ENCODE data around the gene OR51B4. TPM values are rescaled to one million over a fixed set of nuclear protein-coding genes. Genes with fewer than 3 reads are reported as not detected.

OR51B4 gene
- total and polyA plus RNA-seq, 2 donors (not counting 3 experiments of a cell fraction or from before 2014, with no cell fraction given): 0.08 TPM; not detected in 1

DNA sequence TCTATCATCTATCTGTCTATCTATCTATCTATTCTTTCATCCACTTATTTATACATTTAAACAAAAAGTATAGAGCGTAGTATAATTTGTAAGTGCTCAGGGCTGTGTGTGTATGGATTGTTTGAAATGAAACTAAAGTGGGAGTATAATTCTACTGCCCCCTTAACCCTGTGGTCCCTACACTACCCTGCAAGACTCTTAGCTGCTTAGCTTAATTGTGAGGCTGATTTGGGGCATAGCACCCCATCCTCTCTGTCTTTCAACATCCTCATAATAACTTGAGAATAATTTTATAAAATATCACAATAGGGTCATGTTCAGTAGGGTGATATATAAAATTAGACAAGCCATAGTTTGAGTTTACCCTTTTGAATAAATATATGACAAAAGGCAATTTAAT is 11.6 kb downstream of the OR51B4 start:
- H3K79me2 ChIP-seq (ENCODE audit: control insufficient read depth, insufficient read depth, low read length): no peaks in the 10 kb centered on the region
- ChIA-PET CTCF (interaction anchor here (1.0 to 2.1 kb wide), 6 partner anchors 8 to 601 kb away, joined by 3 to 18 read pairs (median 4); no protein-coding TSS in a partner anchor), POLR2A (interaction anchor here (1.1 kb wide), 1 partner anchor 11 kb away, joined by 3 read pairs; no protein-coding TSS in a partner anchor)
- H2AFZ ChIP-seq (ENCODE audit: low read depth, low read length): no peak overlapping the region
- dilution Hi-C loops (cut with MboI; ENCODE audit: extremely low pct_ligation_motif_present, low sequenced_read_pairs) (no loop called here), intact Hi-C loops (cut with micrococcal nuclease) (loop anchor here (5.0 kb wide), 1 partner anchor 92 kb away; the partner anchor contains the start of gene OR51M1)
- H3K4me3 ChIP-seq (replicated peaks in 1 of 3; ENCODE audit: insufficient read depth in 1 of 3, low read depth in 1 of 3, low read length in 3 of 3): no peak overlapping the region
- BruUV-seq (replicated peaks): no TSS peak
- H3K9ac ChIP-seq (replicated peaks; ENCODE audit: extremely low read depth, insufficient read depth, low read length): no peak overlapping the region
- no peak for TF ChIP-seq MYC (IDR thresholded peaks at IDR 0.05; ENCODE audit: low read depth, low read length)
- no peak for TF ChIP-seq GATA2 (IDR thresholded peaks at IDR 0.05; ENCODE audit: insufficient read depth, insufficient read length, low read depth, low read length)
- no peak for TF ChIP-seq FOS (IDR thresholded peaks at IDR 0.05; ENCODE audit: borderline replicate concordance, insufficient read depth, low read length)
- TF ChIP-seq EZH2 (IDR thresholded peaks at IDR 0.05; ENCODE audit: borderline replicate concordance, low read depth, low read length, severe bottlenecking): no peak
- FAIRE-seq (no peak), DNase-seq (ENCODE audit: low read depth, low spot score) (no peak)
- no peak overlapping the region for H3K4me2 ChIP-seq (ENCODE audit: insufficient read depth, low read length)
- H3K9me3 ChIP-seq (replicated peaks; ENCODE audit: control insufficient read depth, insufficient read depth, low read length): no peaks in the 10 kb centered on the region
- no peaks in the 10 kb centered on the region for H3K36me3 ChIP-seq (ENCODE audit: control insufficient read depth in 2 of 2, extremely low read depth in 1 of 2, insufficient read depth in 2 of 2, low read length in 2 of 2)
- no peaks in the 10 kb centered on the region for H3K9me1 ChIP-seq (replicated peaks; ENCODE audit: control insufficient read depth, extremely low read depth, insufficient read depth, low read length)
- H3K27ac ChIP-seq (ENCODE audit: insufficient read depth, low read depth, low read length): no peak overlapping the region
- H3K27me3 ChIP-seq (ENCODE audit: control insufficient read depth in 2 of 2, insufficient read depth in 2 of 2, low read length in 2 of 2): no peaks in the 10 kb centered on the region
- no peaks in the 10 kb centered on the region for H3K4me1 ChIP-seq (ENCODE audit: control insufficient read depth, extremely low read depth, insufficient read depth, low read length)
- no peaks in the 10 kb centered on the region for H4K20me1 ChIP-seq (replicated peaks; ENCODE audit: control insufficient read depth, extremely low read depth, insufficient read depth, low read length)

DNA sequence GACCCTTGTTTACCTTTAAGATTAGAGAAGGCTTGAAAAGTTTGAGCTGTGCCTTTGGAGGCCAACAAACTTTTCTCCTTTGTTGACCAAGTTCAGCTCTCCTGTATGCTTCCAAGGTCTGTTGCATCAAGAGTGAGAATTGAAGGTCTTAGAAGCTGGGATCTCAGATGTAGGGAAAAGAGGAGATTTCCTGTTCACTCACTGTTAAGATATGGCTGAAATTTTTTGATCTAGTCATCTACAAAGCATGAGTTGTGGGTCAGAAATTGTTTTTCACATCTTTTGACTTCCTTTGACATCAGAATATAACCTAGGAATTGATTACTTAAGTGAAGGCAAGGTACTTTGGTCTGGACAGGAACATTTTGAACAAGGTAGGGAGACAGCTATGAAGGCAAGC is 12.1 kb downstream of the OR51B4 start:
- H3K4me3 ChIP-seq (replicated peaks in 1 of 3; ENCODE audit: insufficient read depth in 1 of 3, low read depth in 1 of 3, low read length in 3 of 3): no peak overlapping the region
- dilution Hi-C loops (cut with MboI; ENCODE audit: extremely low pct_ligation_motif_present, low sequenced_read_pairs) (no loop called here), intact Hi-C loops (cut with micrococcal nuclease) (loop anchor here (5.0 kb wide), 1 partner anchor 93 kb away; the partner anchor contains the start of gene OR51M1)
- no peak for DNase-seq (ENCODE audit: low read depth, low spot score)
- H3K4me2 ChIP-seq (ENCODE audit: insufficient read depth, low read length): no peak overlapping the region
- H3K27ac ChIP-seq (ENCODE audit: insufficient read depth, low read depth, low read length): no peak overlapping the region
- no peaks in the 10 kb centered on the region for H3K27me3 ChIP-seq (ENCODE audit: control insufficient read depth in 2 of 2, insufficient read depth in 2 of 2, low read length in 2 of 2)
- H4K20me1 ChIP-seq (replicated peaks; ENCODE audit: control insufficient read depth, extremely low read depth, insufficient read depth, low read length): no peaks in the 10 kb centered on the region
- no peaks in the 10 kb centered on the region for H3K36me3 ChIP-seq (ENCODE audit: control insufficient read depth in 2 of 2, extremely low read depth in 1 of 2, insufficient read depth in 2 of 2, low read length in 2 of 2)
- no TSS peak for BruUV-seq (replicated peaks)
- ChIA-PET CTCF (interaction anchor here (1.0 to 2.1 kb wide), 6 partner anchors 8 to 601 kb away, joined by 3 to 18 read pairs (median 4); no protein-coding TSS in a partner anchor), POLR2A (interaction anchor here (1.1 kb wide), 1 partner anchor 11 kb away, joined by 3 read pairs; no protein-coding TSS in a partner anchor)
- H3K9me3 ChIP-seq (replicated peaks; ENCODE audit: control insufficient read depth, insufficient read depth, low read length): no peaks in the 10 kb centered on the region
- no peaks in the 10 kb centered on the region for H3K79me2 ChIP-seq (ENCODE audit: control insufficient read depth, insufficient read depth, low read length)
- no peak for FAIRE-seq
- TF ChIP-seq FOS (IDR thresholded peaks at IDR 0.05; ENCODE audit: borderline replicate concordance, insufficient read depth, low read length): no peak
- TF ChIP-seq GATA2 (IDR thresholded peaks at IDR 0.05; ENCODE audit: insufficient read depth, insufficient read length, low read depth, low read length): no peak
- TF ChIP-seq POLR2AphosphoS5 (IDR thresholded peaks at IDR 0.05; ENCODE audit: insufficient read depth, low read depth, low read length): no peak
- TF ChIP-seq, protein P1, sequence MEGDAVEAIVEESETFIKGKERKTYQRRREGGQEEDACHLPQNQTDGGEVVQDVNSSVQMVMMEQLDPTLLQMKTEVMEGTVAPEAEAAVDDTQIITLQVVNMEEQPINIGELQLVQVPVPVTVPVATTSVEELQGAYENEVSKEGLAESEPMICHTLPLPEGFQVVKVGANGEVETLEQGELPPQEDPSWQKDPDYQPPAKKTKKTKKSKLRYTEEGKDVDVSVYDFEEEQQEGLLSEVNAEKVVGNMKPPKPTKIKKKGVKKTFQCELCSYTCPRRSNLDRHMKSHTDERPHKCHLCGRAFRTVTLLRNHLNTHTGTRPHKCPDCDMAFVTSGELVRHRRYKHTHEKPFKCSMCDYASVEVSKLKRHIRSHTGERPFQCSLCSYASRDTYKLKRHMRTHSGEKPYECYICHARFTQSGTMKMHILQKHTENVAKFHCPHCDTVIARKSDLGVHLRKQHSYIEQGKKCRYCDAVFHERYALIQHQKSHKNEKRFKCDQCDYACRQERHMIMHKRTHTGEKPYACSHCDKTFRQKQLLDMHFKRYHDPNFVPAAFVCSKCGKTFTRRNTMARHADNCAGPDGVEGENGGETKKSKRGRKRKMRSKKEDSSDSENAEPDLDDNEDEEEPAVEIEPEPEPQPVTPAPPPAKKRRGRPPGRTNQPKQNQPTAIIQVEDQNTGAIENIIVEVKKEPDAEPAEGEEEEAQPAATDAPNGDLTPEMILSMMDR (IDR thresholded peaks at IDR 0.05; ENCODE audit: extremely low read depth in 1 of 2, insufficient read depth in 1 of 2, low read depth in 1 of 2, low read length in 2 of 2): no peak
- no peak for TF ChIP-seq EZH2 (IDR thresholded peaks at IDR 0.05; ENCODE audit: borderline replicate concordance, low read depth, low read length, severe bottlenecking)
- TF ChIP-seq POLR2A (IDR thresholded peaks at IDR 0.05; ENCODE audit: low read depth, low read length): no peak
- TF ChIP-seq MYC (IDR thresholded peaks at IDR 0.05; ENCODE audit: low read depth, low read length): no peak
- no peak for TF ChIP-seq JUN (IDR thresholded peaks at IDR 0.05; ENCODE audit: borderline replicate concordance, insufficient read depth, insufficient read length, low read depth)
- H2AFZ ChIP-seq (ENCODE audit: low read depth, low read length): peak overlapping the region; percentile 14
- no peak overlapping the region for H3K9ac ChIP-seq (replicated peaks; ENCODE audit: extremely low read depth, insufficient read depth, low read length)
- no peaks in the 10 kb centered on the region for H3K9me1 ChIP-seq (replicated peaks; ENCODE audit: control insufficient read depth, extremely low read depth, insufficient read depth, low read length)
- no peaks in the 10 kb centered on the region for H3K4me1 ChIP-seq (ENCODE audit: control insufficient read depth, extremely low read depth, insufficient read depth, low read length)
